Endothelial cell of umbilical vein (primary cell): ENCODE data around the gene NR4A1.

ENCODE experiments used
- CTCF ChIP-seq, 2 donors: IDR thresholded peaks; 1 replicate in 1 of 2; 2 replicates in 1 of 2; pipeline ENCODE4 v1.5.1; 2011; ENCODE audit warnings: low read length in 2 of 2, mild to moderate bottlenecking in 2 of 2, moderate library complexity in 2 of 2, control low read depth in 1 of 2, inconsistent platforms in 1 of 2, low read depth in 1 of 2; ENCODE audit not compliant: insufficient read depth in 1 of 2; ENCODE audit errors: extremely low read depth in 1 of 2
- FOS ChIP-seq: IDR thresholded peaks from 2 replicates; pipeline ENCODE4 v1.6.1; 2011; ENCODE audit warnings: mild to moderate bottlenecking, low read length, moderate library complexity, borderline replicate concordance; ENCODE audit not compliant: insufficient read depth
- GATA2 ChIP-seq: IDR thresholded peaks from 2 replicates; pipeline ENCODE4 v1.7.0; 2011; ENCODE audit warnings: low read depth, mild to moderate bottlenecking, moderate library complexity, mixed read lengths, low read length; ENCODE audit not compliant: insufficient read length, insufficient read depth
- JUN ChIP-seq: IDR thresholded peaks from 2 replicates; pipeline ENCODE4 v1.6.1; 2011; ENCODE audit warnings: borderline replicate concordance, low read depth; ENCODE audit not compliant: insufficient read length, insufficient read depth
- MAX ChIP-seq: IDR thresholded peaks from 2 replicates; pipeline ENCODE4 v1.6.1; 2011; ENCODE audit not compliant: insufficient read depth, insufficient read length
- MYC ChIP-seq: IDR thresholded peaks from one replicate; pipeline ENCODE4 v1.6.1; 2011; ENCODE audit warnings: mild to moderate bottlenecking, low read depth, low read length
- POLR2A ChIP-seq: IDR thresholded peaks from 2 replicates; pipeline ENCODE4 v1.6.1; 2012; ENCODE audit warnings: low read depth, mild to moderate bottlenecking, control low read depth, low read length
- POLR2AphosphoS5 ChIP-seq: IDR thresholded peaks from 2 replicates; pipeline ENCODE4 v1.6.1; 2012; ENCODE audit warnings: low read depth, mild to moderate bottlenecking, control low read depth, low read length, moderate library complexity; ENCODE audit not compliant: insufficient read depth

- TF ChIP-seq CTCF (IDR thresholded peaks at IDR 0.05; ENCODE audit: extremely low read depth in 1 of 2, insufficient read depth in 1 of 2, low read depth in 1 of 2, low read length in 2 of 2) (no peak), MYC (no peak), POLR2AphosphoS5 (peak; percentile 78), POLR2A (no peak), GATA2 (no peak), MAX (no peak), JUN (no peak), FOS (no peak)
Observed at GRCh38 chr12:52036587-52037171, 14.6 kb upstream of the NR4A1 start.
